K562 (cell line): ENCODE data around the gene ANKRD11.

Experiments used
- EZH2 ChIP-seq: IDR thresholded peaks from 2 replicates; pipeline ENCODE4 v1.6.1; 2012; ENCODE audit warnings: low read depth, mild to moderate bottlenecking, inconsistent platforms, low read length, borderline replicate concordance
- MEF2A ChIP-seq: IDR thresholded peaks from 2 replicates; pipeline ENCODE4 v1.6.1; 2011; ENCODE audit warnings: low read depth, mild to moderate bottlenecking, low read length, moderate library complexity; ENCODE audit not compliant: control insufficient read depth
- YY1 ChIP-seq, 3 experiments: IDR thresholded peaks; 2 replicates each; pipeline ENCODE4 v1.6.1; 2011; ENCODE audit warnings: low read length in 2 of 3, mild to moderate bottlenecking in 2 of 3, moderate library complexity in 2 of 3, borderline replicate concordance in 1 of 3, control low read depth in 1 of 3, low read depth in 1 of 3; ENCODE audit not compliant: insufficient read depth in 3 of 3, insufficient replicate concordance in 2 of 3, control insufficient read depth in 1 of 3, insufficient read length in 1 of 3; ENCODE audit errors: extremely low read depth in 1 of 3
- ZBTB26 ChIP-seq: fragments of 450-650 bp; formaldehyde crosslinking; IDR thresholded peaks from 2 replicates; pipeline ENCODE4 v1.4.0; 2022; ENCODE audit warnings: missing genetic modification characterization
- ZEB2 ChIP-seq: fragments of 450-650 bp; IDR thresholded peaks from 2 replicates; pipeline ENCODE4 v1.6.1; 2016
- TF ChIP-seq, protein P1 (sequence below), 3 experiments: IDR thresholded peaks in 2 of 3; conservative IDR thresholded peaks in 1 of 3; 2 replicates each; pipeline ENCODE4 v1.5.1; 2011 to 2012; ENCODE audit warnings: low read length in 3 of 3, mild to moderate bottlenecking in 3 of 3, control low read depth in 2 of 3, improper control_type of control experiment in 1 of 3, inconsistent platforms in 1 of 3, low read depth in 1 of 3, mixed read lengths in 1 of 3, moderate library complexity in 1 of 3; ENCODE audit not compliant: insufficient read depth in 2 of 3

DNA sequence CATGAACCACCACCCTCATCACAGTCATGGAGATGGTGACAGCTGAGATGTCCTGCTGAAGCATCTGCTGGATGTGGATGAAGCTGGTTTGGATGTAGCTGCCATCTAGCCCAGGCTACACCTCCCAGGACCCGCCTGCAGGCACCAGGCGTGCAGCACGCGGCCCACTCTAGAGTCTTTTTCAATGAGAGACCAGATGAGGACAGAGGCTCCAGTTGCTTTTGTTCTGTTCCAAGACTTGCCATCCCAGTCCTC is 170.8 kb downstream of the ANKRD11 start:
- TF ChIP-seq, protein P1, sequence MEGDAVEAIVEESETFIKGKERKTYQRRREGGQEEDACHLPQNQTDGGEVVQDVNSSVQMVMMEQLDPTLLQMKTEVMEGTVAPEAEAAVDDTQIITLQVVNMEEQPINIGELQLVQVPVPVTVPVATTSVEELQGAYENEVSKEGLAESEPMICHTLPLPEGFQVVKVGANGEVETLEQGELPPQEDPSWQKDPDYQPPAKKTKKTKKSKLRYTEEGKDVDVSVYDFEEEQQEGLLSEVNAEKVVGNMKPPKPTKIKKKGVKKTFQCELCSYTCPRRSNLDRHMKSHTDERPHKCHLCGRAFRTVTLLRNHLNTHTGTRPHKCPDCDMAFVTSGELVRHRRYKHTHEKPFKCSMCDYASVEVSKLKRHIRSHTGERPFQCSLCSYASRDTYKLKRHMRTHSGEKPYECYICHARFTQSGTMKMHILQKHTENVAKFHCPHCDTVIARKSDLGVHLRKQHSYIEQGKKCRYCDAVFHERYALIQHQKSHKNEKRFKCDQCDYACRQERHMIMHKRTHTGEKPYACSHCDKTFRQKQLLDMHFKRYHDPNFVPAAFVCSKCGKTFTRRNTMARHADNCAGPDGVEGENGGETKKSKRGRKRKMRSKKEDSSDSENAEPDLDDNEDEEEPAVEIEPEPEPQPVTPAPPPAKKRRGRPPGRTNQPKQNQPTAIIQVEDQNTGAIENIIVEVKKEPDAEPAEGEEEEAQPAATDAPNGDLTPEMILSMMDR (IDR thresholded peaks at IDR 0.05 in 2 of 3, conservative IDR thresholded peaks at IDR 0.05 in 1 of 3; ENCODE audit: insufficient read depth in 2 of 3, low read depth in 1 of 3, low read length in 3 of 3): no peak
- no peak for TF ChIP-seq ZBTB26 (CRISPR knock-in tag)
- TF ChIP-seq YY1 (IDR thresholded peaks at IDR 0.05; ENCODE audit: borderline replicate concordance in 1 of 3, control insufficient read depth in 1 of 3, extremely low read depth in 1 of 3, insufficient read depth in 3 of 3, insufficient read length in 1 of 3, insufficient replicate concordance in 2 of 3, low read depth in 1 of 3, low read length in 2 of 3): no peak
- TF ChIP-seq ZEB2: no peak
- TF ChIP-seq MEF2A: no peak
- TF ChIP-seq EZH2: no peak
